Effector memory CD8-positive, alpha-beta T cell (primary cell): ENCODE results near the gene DENND4B.
"Not testable (repeated sequence)": the region's sequence is repeated elsewhere in the genome, so short reads cannot be mapped to it uniquely, and the experiment has no call there.

Experiments used
- ATAC-seq: fragments of 150-1000 bp; cut with Tn5 transposase; replicated peaks from 2 replicates; pipeline ENCODE4 v1.10.0; 2021; ENCODE audit warnings: mild to moderate bottlenecking, moderate library complexity
- DNase-seq, 3 experiments: peaks; one replicate each; pipeline ENCODE4 v3.0.0; 2021
- H3K27ac Mint-ChIP-seq, 2 donors: one replicate each; pipeline ENCODE4 v1.8.0; 2022; ENCODE audit warnings: mild to moderate bottlenecking in 2 of 2, mixed read lengths in 2 of 2, moderate library complexity in 2 of 2
- H3K27me3 Mint-ChIP-seq, 2 donors: one replicate each; pipeline ENCODE4 v1.8.0; 2022; ENCODE audit warnings: mixed read lengths in 2 of 2
- H3K36me3 Mint-ChIP-seq: one replicate; pipeline ENCODE4 v1.8.0; 2022; ENCODE audit warnings: mild to moderate bottlenecking, moderate library complexity, mixed read lengths; ENCODE audit not compliant: insufficient read depth
- H3K4me1 Mint-ChIP-seq, 2 donors: one replicate each; pipeline ENCODE4 v1.8.0; 2022; ENCODE audit warnings: low read depth in 2 of 2, mixed read lengths in 2 of 2
- H3K4me3 Mint-ChIP-seq, 2 donors: one replicate each; pipeline ENCODE4 v1.8.0; 2022; ENCODE audit warnings: mild to moderate bottlenecking in 2 of 2, mixed read lengths in 2 of 2, moderate library complexity in 2 of 2
- H3K9me3 Mint-ChIP-seq, 2 donors: one replicate each; pipeline ENCODE4 v1.8.0; 2022; ENCODE audit warnings: mixed read lengths in 2 of 2

DENND4B gene

DNA sequence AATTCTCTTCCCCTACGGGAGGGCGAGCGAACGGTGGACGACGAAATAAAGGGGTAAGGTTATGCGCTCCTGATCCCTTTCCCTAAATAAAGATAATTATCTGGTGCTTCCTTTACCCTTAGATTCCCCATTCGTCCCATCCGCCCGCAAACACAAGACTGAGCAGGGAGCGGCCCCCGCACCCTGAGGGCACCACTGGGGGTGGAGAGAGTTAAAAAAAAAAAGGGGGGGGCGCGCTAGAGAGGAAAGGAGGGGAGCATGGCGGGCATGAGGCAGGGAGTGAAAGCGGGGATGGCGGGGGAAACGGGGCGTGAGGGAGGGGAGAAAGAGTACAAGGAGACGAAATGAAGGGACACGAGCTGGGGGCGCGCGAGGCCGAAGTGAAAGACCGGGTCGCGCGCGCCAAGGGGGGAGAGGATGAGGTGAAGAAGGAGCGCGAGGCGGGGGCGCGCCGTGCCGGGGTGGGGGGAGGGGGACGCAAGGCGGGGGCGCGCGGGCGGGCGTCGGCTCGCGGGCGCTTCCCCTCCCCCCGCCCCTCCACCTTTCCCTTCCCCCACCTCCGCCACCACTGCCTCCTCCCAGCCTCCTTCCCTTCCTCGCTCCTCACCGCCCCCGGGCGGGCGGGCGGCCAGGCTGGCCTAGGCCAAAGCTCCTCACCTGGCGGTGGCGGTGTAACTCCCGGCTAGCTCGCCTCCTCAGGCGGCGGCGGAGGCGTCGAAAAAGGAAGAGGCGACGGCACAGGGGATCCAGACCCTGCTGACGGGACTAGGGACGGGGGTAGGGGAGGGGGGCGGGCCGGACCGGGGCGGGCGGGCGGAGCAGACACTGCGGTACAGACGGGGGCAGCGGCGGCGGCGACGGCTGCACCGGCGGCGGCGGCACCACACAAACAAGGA, 24.2 kb downstream of the DENND4B start:
- peak in 2 of 3 experiments; percentile 30 to 35 for DNase-seq
- Mint-ChIP-seq H3K27ac (peak overlapping the region; percentile 99), H3K9me3 (no peaks in the 10 kb centered on the region), H3K4me1 (peaks cover 28 to 58% of the 10 kb centered on the region in 2 donors), H3K27me3 (no peaks in the 10 kb centered on the region), H3K36me3 (peaks cover 30% of the 10 kb centered on the region), H3K4me3 (peak overlapping the region; percentile 95 to 97)
- ATAC-seq: peak; percentile 1

DNA sequence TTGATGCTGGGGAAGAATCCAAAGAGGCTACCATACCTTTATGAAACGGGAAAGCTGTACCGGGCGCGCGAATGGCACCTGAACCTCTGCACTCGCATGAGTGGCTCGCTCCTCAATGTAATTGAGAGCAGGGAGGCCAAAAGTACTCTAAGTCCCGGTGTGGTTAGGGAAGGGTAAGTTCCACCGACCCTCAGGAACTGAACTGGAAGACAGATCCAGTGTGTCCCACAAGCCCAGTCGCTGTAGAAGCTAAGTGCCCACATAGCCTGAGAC, 24.8 kb downstream of the DENND4B start:
- no peaks in the 10 kb centered on the region for H3K9me3 Mint-ChIP-seq
- peaks cover 31% of the 10 kb centered on the region for H3K36me3 Mint-ChIP-seq
- H3K27ac Mint-ChIP-seq: peak overlapping the region; percentile 99
- ATAC-seq: no peak
- peaks cover 28 to 59% of the 10 kb centered on the region in 2 donors for H3K4me1 Mint-ChIP-seq
- DNase-seq: peak in 1 of 3 experiments; percentile 13
- H3K4me3 Mint-ChIP-seq: peak overlapping the region; percentile 95 to 97
- no peaks in the 10 kb centered on the region for H3K27me3 Mint-ChIP-seq

DNA sequence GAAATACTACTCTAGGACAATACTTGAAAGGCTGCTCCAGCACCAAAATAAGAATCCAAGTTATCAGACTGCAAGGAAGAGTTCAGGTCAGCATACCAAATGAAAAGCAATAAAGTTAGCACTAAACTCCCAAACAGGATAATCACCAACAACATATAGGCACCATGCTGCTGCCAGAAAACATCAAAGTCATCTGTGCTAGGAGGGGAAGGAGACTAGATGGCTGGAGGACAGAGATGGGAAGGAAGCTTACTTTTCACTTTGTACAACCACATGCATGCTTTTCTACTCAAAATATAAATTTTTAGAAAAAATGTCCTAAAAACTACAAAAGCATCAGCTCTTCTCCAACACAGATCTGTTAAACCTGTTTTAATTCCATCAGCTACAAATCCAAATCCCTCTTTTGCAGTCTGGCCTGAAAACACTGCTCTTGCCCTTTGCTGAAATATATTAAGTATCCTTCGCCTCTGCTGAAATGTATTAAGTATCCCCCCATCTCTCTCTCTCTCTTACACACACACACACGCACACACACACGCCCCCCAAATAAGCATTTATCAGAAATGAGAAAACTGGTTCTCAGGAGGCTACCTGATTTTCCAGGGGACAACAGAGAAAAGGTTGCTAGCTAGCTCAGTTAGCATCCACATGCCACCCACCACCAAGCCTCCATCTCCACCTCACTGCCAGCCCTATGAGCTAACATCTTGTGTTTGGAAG, 25.3 kb downstream of the DENND4B start:
- no peaks in the 10 kb centered on the region for H3K27me3 Mint-ChIP-seq

DNA sequence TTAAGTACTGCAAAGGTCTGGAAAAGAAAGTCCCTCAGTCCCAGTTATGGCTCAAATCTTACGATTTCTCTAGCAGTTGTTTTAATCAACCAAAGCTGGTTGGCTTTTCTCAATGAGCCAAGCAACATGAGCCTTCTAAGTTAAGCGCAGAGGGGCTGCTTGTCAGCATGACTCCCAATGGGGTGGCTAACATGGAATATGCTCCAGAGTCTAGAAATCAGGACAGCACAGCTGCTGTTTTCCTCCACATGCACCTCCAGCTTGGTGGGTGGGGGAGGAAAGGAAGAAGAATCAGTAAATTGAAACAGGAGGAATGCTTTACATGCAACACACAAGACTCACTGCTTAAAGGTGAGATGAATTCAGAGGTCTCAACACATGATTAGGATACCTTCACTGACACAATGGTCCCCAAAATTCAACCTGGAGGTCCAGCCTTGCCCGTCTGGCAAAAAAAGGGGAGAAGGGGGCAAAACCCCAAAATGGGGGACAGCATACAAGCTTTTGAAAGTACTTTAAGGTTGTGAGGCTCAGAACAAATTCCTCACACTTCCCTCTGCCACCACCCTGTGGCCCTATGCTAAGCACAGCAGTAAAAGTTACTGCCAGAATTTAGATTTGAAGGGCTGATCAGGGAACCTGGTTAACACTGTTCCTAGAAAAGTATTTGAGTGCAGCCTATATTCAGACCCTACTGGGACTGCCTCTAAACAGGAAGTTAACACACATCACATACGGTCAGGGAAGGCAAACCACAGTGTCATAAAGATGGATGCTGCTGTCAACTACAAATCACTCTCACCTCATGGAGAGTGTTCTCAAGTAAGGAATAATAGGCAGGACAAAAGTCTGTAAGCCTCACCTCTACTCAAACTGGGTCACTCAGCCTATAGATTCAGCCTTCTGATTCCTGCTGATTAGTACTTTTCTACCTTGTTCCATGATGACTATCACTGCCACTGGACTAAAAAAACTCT, 26.4 kb downstream of the DENND4B start:
- DNase-seq (peak in 1 of 3 experiments; percentile 19), ATAC-seq (peak; percentile 9)
- peaks cover 35% of the 10 kb centered on the region for H3K36me3 Mint-ChIP-seq
- no peaks in the 10 kb centered on the region for H3K27me3 Mint-ChIP-seq
- H3K4me3 Mint-ChIP-seq: peak overlapping the region; percentile 95 to 97
- H3K4me1 Mint-ChIP-seq: peaks cover 32 to 63% of the 10 kb centered on the region in 2 donors
- no peaks in the 10 kb centered on the region for H3K9me3 Mint-ChIP-seq
- peak overlapping the region; percentile 99 for H3K27ac Mint-ChIP-seq

More for the DNA sequence above, 25.3 kb downstream of the DENND4B start:
- peaks cover 29 to 61% of the 10 kb centered on the region in 2 donors for H3K4me1 Mint-ChIP-seq
- peak overlapping the region; percentile 95 to 97 for H3K4me3 Mint-ChIP-seq
- ATAC-seq (no peak), DNase-seq (no peak)
- H3K36me3 Mint-ChIP-seq: peaks cover 31% of the 10 kb centered on the region
- peak overlapping the region; percentile 99 for H3K27ac Mint-ChIP-seq
- H3K9me3 Mint-ChIP-seq: no peaks in the 10 kb centered on the region

DNA sequence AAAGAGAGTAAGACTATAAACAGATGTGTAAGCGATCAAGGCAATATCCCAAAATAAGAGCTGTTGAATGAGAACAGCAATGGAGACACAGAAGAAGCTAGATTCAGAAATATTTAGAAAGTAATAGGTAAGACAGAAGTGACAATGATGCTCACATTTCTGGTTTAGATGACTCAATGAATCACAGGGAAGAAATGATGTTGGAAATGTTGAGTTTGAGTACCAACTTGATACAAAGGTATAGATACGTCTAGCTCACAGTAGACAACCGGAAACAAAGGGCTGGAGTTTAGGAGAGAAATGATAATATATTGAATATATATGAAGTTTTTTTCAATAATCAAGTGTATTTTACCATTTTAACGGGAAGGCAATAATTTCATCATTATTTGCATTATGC, 30.2 kb downstream of the DENND4B start:
- Mint-ChIP-seq H3K27ac (peak overlapping the region in 1 of 2 donors; percentile 74), H3K9me3 (no peaks in the 10 kb centered on the region), H3K36me3 (peaks cover 21% of the 10 kb centered on the region), H3K27me3 (no peaks in the 10 kb centered on the region), H3K4me3 (no peak overlapping the region), H3K4me1 (peaks cover 33 to 64% of the 10 kb centered on the region in 2 donors)
- no peak for DNase-seq
- ATAC-seq: no peak

GRCh38 chr1:153912349-153912748, 34.2 kb downstream of the DENND4B start:
- DNase-seq: no peak
- Mint-ChIP-seq H3K9me3 (no peaks in the 10 kb centered on the region), H3K27ac (peak overlapping the region; percentile 23 to 77), H3K27me3 (no peaks in the 10 kb centered on the region), H3K36me3 (peaks cover 31% of the 10 kb centered on the region), H3K4me3 (peak overlapping the region in 1 of 2 donors; percentile 43), H3K4me1 (peaks cover 20 to 36% of the 10 kb centered on the region in 2 donors)
- ATAC-seq: no peak

DNA sequence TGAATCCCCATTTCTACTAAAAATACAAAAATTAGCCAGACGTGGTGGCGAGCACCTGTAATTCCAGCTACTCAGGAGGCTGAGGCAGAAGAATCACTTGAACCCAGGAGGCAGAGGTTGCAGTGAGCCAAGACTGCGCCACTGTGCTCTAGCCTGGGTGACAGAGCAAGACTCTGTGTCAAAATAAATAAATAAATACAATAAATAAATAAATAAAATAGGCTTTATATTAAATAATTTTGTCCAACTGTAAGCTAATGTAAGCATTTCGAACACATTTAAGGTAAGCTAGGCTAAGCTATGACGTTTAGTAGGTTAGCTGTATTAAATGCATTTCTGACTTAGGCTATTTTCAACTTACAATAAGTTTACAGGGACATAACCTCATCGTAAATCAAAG, 36.0 kb downstream of the DENND4B start:
- not testable (repeated sequence) for ATAC-seq, DNase-seq, H3K27me3 Mint-ChIP-seq, H3K4me3 Mint-ChIP-seq, H3K9me3 Mint-ChIP-seq
- H3K36me3 Mint-ChIP-seq: peaks cover 40% of the 10 kb centered on the region
- peak overlapping the region in 1 of 2 donors; percentile 77 for H3K27ac Mint-ChIP-seq
- peaks cover 21 to 38% of the 10 kb centered on the region in 2 donors for H3K4me1 Mint-ChIP-seq

- no peak for DNase-seq
- no peak for ATAC-seq
- H3K9me3 Mint-ChIP-seq: no peaks in the 10 kb centered on the region
- H3K36me3 Mint-ChIP-seq: peaks cover 43% of the 10 kb centered on the region
- H3K4me1 Mint-ChIP-seq: peaks cover 27 to 45% of the 10 kb centered on the region in 2 donors
- no peak overlapping the region for H3K4me3 Mint-ChIP-seq
- no peaks in the 10 kb centered on the region for H3K27me3 Mint-ChIP-seq
- peak overlapping the region in 1 of 2 donors; percentile 46 for H3K27ac Mint-ChIP-seq
These were observed 38.4 kb downstream of the DENND4B start for GRCh38 chr1:153908071-153908470.

- Mint-ChIP-seq H3K36me3 (peaks cover 47% of the 10 kb centered on the region), H3K27ac (peak overlapping the region; percentile 39 to 65), H3K4me3 (peak overlapping the region in 1 of 2 donors; percentile 31), H3K27me3 (no peaks in the 10 kb centered on the region), H3K4me1 (peaks cover 23 to 38% of the 10 kb centered on the region in 2 donors), H3K9me3 (no peaks in the 10 kb centered on the region)
- DNase-seq: no peak
- ATAC-seq: no peak
These were observed 39.4 kb downstream of the DENND4B start for GRCh38 chr1:153907134-153907533.

DNA sequence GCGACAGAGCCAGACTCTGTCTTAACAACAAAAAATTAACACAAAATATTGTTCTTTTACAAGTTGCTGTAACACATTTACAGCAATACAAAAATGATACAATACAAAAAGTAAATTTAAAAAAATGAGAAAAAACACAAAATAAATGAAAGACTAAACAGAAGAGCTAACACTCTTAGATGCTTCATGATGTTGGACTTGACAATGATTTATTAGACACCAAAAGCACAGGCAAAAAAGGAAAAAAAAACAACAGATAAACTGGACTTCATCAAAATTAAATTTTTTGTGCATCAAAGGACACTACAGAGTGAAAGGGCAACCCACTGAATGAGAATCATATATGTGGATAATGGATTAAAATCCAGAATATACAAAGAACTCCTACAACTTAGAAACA, 40.1 kb downstream of the DENND4B start:
- peak overlapping the region in 1 of 2 donors; percentile 10 for H3K4me3 Mint-ChIP-seq

GRCh38 chr1:153905908-153906307, 40.6 kb downstream of the DENND4B start:
- not testable (repeated sequence) for ATAC-seq, DNase-seq, H3K27me3 Mint-ChIP-seq, H3K9me3 Mint-ChIP-seq
- Mint-ChIP-seq H3K27ac (peak overlapping the region; percentile 39 to 65), H3K4me3 (peak overlapping the region in 1 of 2 donors; percentile 10), H3K4me1 (peaks cover 16 to 27% of the 10 kb centered on the region in 2 donors), H3K36me3 (peaks cover 49% of the 10 kb centered on the region)

More for the DNA sequence above, 40.1 kb downstream of the DENND4B start:
- Mint-ChIP-seq H3K4me1 (peaks cover 19 to 31% of the 10 kb centered on the region in 2 donors), H3K36me3 (peaks cover 48% of the 10 kb centered on the region), H3K27ac (peak overlapping the region; percentile 39 to 65), H3K27me3 (no peaks in the 10 kb centered on the region), H3K9me3 (no peaks in the 10 kb centered on the region)
- ATAC-seq (no peak), DNase-seq (no peak)

DNA sequence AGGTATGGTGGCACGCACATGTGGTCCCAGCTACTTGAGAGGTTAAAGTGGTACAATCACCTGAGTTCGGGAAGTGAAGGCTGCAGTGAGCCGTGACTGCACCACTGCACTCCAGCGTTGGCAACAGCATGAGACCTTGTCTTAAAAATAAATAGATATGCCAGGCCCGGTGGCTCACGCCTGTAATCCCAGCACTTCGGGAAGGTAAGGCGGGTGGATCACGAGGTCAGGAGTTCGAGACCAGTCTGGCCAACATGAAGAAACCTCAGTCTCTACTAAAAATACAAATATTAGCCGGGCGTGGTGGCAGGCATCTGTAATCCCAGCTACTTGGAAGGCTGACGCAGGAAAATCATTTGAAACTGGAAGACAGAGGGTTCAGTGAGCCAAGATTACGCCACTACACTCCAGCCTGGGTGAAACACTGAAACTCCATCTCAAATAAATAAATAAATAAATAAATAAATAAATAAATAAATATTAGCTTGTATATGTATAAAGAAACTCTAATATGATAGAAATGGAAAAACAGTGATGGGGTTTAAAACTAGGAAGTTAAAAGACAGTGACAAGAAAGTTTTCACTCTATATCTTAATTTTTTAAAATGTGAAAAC, 42.6 kb downstream of the DENND4B start:
- ATAC-seq (no peak), DNase-seq (no peak)
- Mint-ChIP-seq H3K4me3 (no peak overlapping the region), H3K27ac (peak overlapping the region in 1 of 2 donors; percentile 8), H3K4me1 (peaks cover 14 to 25% of the 10 kb centered on the region in 2 donors), H3K9me3 (no peaks in the 10 kb centered on the region), H3K36me3 (peaks cover 64% of the 10 kb centered on the region), H3K27me3 (no peaks in the 10 kb centered on the region)
